ENCODE data around the gene SPEN.

- TF ChIP-seq CTCF (IDR thresholded peaks at IDR 0.05) (no peak), REST (IDR thresholded peaks at IDR 0.05; ENCODE audit: insufficient read depth in 1 of 2, low read depth in 2 of 2, low read length in 1 of 2) (no peak), POLR2AphosphoS5 (IDR thresholded peaks at IDR 0.05; ENCODE audit: low read depth, low read length) (no peak), TCF7L2 (IDR thresholded peaks at IDR 0.05; ENCODE audit: low read depth, low read length) (no peak), SIN3A (IDR thresholded peaks at IDR 0.05; ENCODE audit: borderline replicate concordance, insufficient read depth, low read depth, low read length) (no peak)
These were observed 55.4 kb downstream of the SPEN start for GRCh38 chr1:15902882-15903281.

Measured in Panc1 (cell line).